DLD1 (cell line): ENCODE measurements around the gene RASA1.
"Not testable (repeated sequence)": the region's sequence is repeated elsewhere in the genome, so short reads cannot be mapped to it uniquely, and the experiment has no call there.

Source experiments
- in situ Hi-C: cut with HindIII; loops from 2 replicates; pipeline ENCODE4 v1.10.0; 2017; ENCODE audit warnings: low sequenced_read_pairs

Gene RASA1

GRCh38 chr5:87267574-87268125 lies at the start of gene RASA1:
Gene RASA1 (plus strand): TSS chr5:87267883. CDS start chr5:87268452, 569 bp downstream.
- in situ Hi-C loops: no loop called here

- in situ Hi-C loops: no loop called here
Observed at GRCh38 chr5:87229780-87230179, 37.9 kb upstream of the RASA1 start.

- in situ Hi-C loops: no loop called here
Observed at GRCh38 chr5:87231037-87231808, 36.5 kb upstream of the RASA1 start.

GRCh38 chr5:87233143-87233542 lies 34.5 kb upstream of the RASA1 start:
- in situ Hi-C loops: no loop called here

GRCh38 chr5:87241555-87241954 lies 26.1 kb upstream of the RASA1 start:
- in situ Hi-C loops: no loop called here

GRCh38 chr5:87242242-87242641 lies 25.4 kb upstream of the RASA1 start:
- in situ Hi-C loops: no loop called here

GRCh38 chr5:87243161-87243844 lies 24.4 kb upstream of the RASA1 start:
- in situ Hi-C loops: no loop called here

GRCh38 chr5:87245451-87245850 lies 22.2 kb upstream of the RASA1 start:
- in situ Hi-C loops: no loop called here

GRCh38 chr5:87246061-87246460 lies 21.6 kb upstream of the RASA1 start:
- in situ Hi-C loops: no loop called here

- in situ Hi-C loops: no loop called here
Observed at GRCh38 chr5:87252283-87252605, 15.4 kb upstream of the RASA1 start.

- in situ Hi-C loops: no loop called here
Observed at GRCh38 chr5:87254035-87254434, 13.6 kb upstream of the RASA1 start.

- in situ Hi-C loops: no loop called here
Observed at GRCh38 chr5:87258507-87258906, 9.2 kb upstream of the RASA1 start.

- in situ Hi-C loops: no loop called here
Observed at GRCh38 chr5:87260604-87261192, 7.0 kb upstream of the RASA1 start.

- in situ Hi-C loops: no loop called here
Observed at GRCh38 chr5:87263498-87263897, 4.2 kb upstream of the RASA1 start.

- in situ Hi-C loops: no loop called here
Observed at GRCh38 chr5:87266914-87267573, 639 bp upstream of the RASA1 start.

GRCh38 chr5:87268126-87268969 lies 665 bp downstream of the RASA1 start:
- in situ Hi-C loops: no loop called here

- in situ Hi-C loops: no loop called here
Observed at GRCh38 chr5:87268970-87269377, 1.3 kb downstream of the RASA1 start.

GRCh38 chr5:87270888-87271287 lies 3.2 kb downstream of the RASA1 start:
- in situ Hi-C loops: not testable (repeated sequence)

- in situ Hi-C loops: no loop called here
Observed at GRCh38 chr5:87276655-87277054, 9.0 kb downstream of the RASA1 start.

- in situ Hi-C loops: no loop called here
Observed at GRCh38 chr5:87277279-87277835, 9.7 kb downstream of the RASA1 start.
